Glutamatergic neuron (in vitro differentiated cells): ENCODE measurements around the gene TAS2R41. TPM values are rescaled to one million over a fixed set of nuclear protein-coding genes. Genes with fewer than 3 reads are reported as not detected.

Source experiments
- DNase-seq: peaks from one replicate; pipeline ENCODE4 v3.0.0; 2022
- H3K27ac Mint-ChIP-seq: one replicate; pipeline ENCODE4 v1.8.0; 2020; ENCODE audit warnings: mild to moderate bottlenecking, mixed read lengths, inconsistent platforms; ENCODE audit not compliant: unreplicated experiment
- H3K27me3 Mint-ChIP-seq: one replicate; pipeline ENCODE4 v1.8.0; 2020; ENCODE audit warnings: mild to moderate bottlenecking, moderate library complexity, mixed read lengths, inconsistent platforms; ENCODE audit not compliant: unreplicated experiment
- H3K36me3 Mint-ChIP-seq: one replicate; pipeline ENCODE4 v1.8.0; 2020; ENCODE audit warnings: mild to moderate bottlenecking, mixed read lengths, inconsistent platforms; ENCODE audit not compliant: unreplicated experiment
- H3K4me1 Mint-ChIP-seq: one replicate; pipeline ENCODE4 v1.8.0; 2020; ENCODE audit warnings: mild to moderate bottlenecking, low read depth, mixed read lengths, inconsistent platforms; ENCODE audit not compliant: unreplicated experiment
- H3K4me3 Mint-ChIP-seq: one replicate; pipeline ENCODE4 v1.8.0; 2020; ENCODE audit warnings: mild to moderate bottlenecking, mixed read lengths, inconsistent platforms; ENCODE audit not compliant: unreplicated experiment
- H3K9me3 Mint-ChIP-seq: one replicate; pipeline ENCODE4 v1.8.0; 2020; ENCODE audit warnings: mild to moderate bottlenecking, moderate library complexity, mixed read lengths, inconsistent platforms; ENCODE audit not compliant: unreplicated experiment
- CTCF ChIP-seq: fragments of 200-600 bp; sonication (generic); IDR thresholded peaks from one replicate; pipeline ENCODE4 v1.5.0; 2021; ENCODE audit not compliant: partially characterized antibody, unreplicated experiment
- long read RNA-seq: library from polyadenylated mRNA; unstranded; transcript quantifications from one replicate; pipeline ENCODE4 v2.0.0, GENCODE V29; 2020; ENCODE audit not compliant: unreplicated experiment
- total RNA-seq: library from RNA; stranded (reverse); fragmentation: NEBNext Ultra II Directional; extraction: Animal tissue kit (Norgen Biotek cat#: 25700); gene quantifications from one replicate; pipeline ENCODE4 v1.2.1, GENCODE V29; 2021; ENCODE audit not compliant: unreplicated experiment

Gene TAS2R41
- not detected for total RNA-seq
- long read RNA-seq: 0 reads

- H3K9me3 Mint-ChIP-seq: no peaks in the 10 kb centered on the region
- DNase-seq: peak; percentile 28
- H3K36me3 Mint-ChIP-seq: peaks cover under 1% of the 10 kb centered on the region
- no peak for TF ChIP-seq CTCF
- no peaks in the 10 kb centered on the region for H3K27me3 Mint-ChIP-seq
- H3K4me3 Mint-ChIP-seq: no peak within 1 kb of the TSS
- H3K27ac Mint-ChIP-seq: no peak within 1 kb of the TSS
- no peaks in the 10 kb centered on the region for H3K4me1 Mint-ChIP-seq
These were observed at the start of gene TAS2R41 for GRCh38 chr7:143477501-143478150. Gene TAS2R41, plus strand, starts transcription at chr7:143477873. Its CDS starts 0 bp downstream, at chr7:143477873.

GRCh38 chr7:143429770-143430698 lies 47.6 kb upstream of the TAS2R41 start:
- no peak overlapping the region for H3K27ac Mint-ChIP-seq
- H3K27me3 Mint-ChIP-seq: peaks cover 2% of the 10 kb centered on the region
- no peaks in the 10 kb centered on the region for H3K4me1 Mint-ChIP-seq
- H3K9me3 Mint-ChIP-seq: no peaks in the 10 kb centered on the region
- no peaks in the 10 kb centered on the region for H3K36me3 Mint-ChIP-seq
- no peak overlapping the region for H3K4me3 Mint-ChIP-seq
- DNase-seq: no peak
- no peak for TF ChIP-seq CTCF

GRCh38 chr7:143431109-143431508 lies 46.6 kb upstream of the TAS2R41 start:
- H3K4me3 Mint-ChIP-seq: no peak overlapping the region
- no peaks in the 10 kb centered on the region for H3K9me3 Mint-ChIP-seq
- no peaks in the 10 kb centered on the region for H3K36me3 Mint-ChIP-seq
- H3K27ac Mint-ChIP-seq: no peak overlapping the region
- H3K4me1 Mint-ChIP-seq: no peaks in the 10 kb centered on the region
- no peak for TF ChIP-seq CTCF
- peaks cover 2% of the 10 kb centered on the region for H3K27me3 Mint-ChIP-seq
- DNase-seq: no peak

GRCh38 chr7:143433759-143434158 lies 43.9 kb upstream of the TAS2R41 start:
- no peak for TF ChIP-seq CTCF
- Mint-ChIP-seq H3K9me3 (no peaks in the 10 kb centered on the region), H3K4me3 (no peak overlapping the region), H3K27me3 (peaks cover 2% of the 10 kb centered on the region), H3K4me1 (no peaks in the 10 kb centered on the region), H3K36me3 (no peaks in the 10 kb centered on the region), H3K27ac (no peak overlapping the region)
- no peak for DNase-seq

GRCh38 chr7:143434660-143435059 lies 43.0 kb upstream of the TAS2R41 start:
- no peak overlapping the region for H3K4me3 Mint-ChIP-seq
- TF ChIP-seq CTCF: no peak
- no peak overlapping the region for H3K27ac Mint-ChIP-seq
- peaks cover 2% of the 10 kb centered on the region for H3K27me3 Mint-ChIP-seq
- no peaks in the 10 kb centered on the region for H3K4me1 Mint-ChIP-seq
- H3K9me3 Mint-ChIP-seq: no peaks in the 10 kb centered on the region
- DNase-seq: no peak
- no peaks in the 10 kb centered on the region for H3K36me3 Mint-ChIP-seq
